Epithelial cell of esophagus (primary cell): ENCODE measurements around the gene HES3.

Experiments used
- DNase-seq: peaks from one replicate; pipeline ENCODE4 v3.0.0; 2010; ENCODE audit warnings: low read depth
- H3K4me3 ChIP-seq: 2 replicates; pipeline ENCODE4 v1.5.1; 2011; ENCODE audit warnings: mild to moderate bottlenecking, low read length, control low read depth
- CTCF ChIP-seq: IDR thresholded peaks from 2 replicates; pipeline ENCODE4 v1.5.1; 2011; ENCODE audit warnings: low read depth, mild to moderate bottlenecking, low read length, control low read depth, inconsistent platforms; ENCODE audit not compliant: insufficient read depth; ENCODE audit errors: missing control alignments

The HES3 gene

GRCh38 chr1:6243993-6244392 is at the start of gene HES3:
Gene HES3, plus strand, starts transcription at chr1:6244179. Its CDS starts 187 bp downstream, at chr1:6244366.
- TF ChIP-seq CTCF = no peak
- no peak for DNase-seq
- no peak within 1 kb of the TSS for H3K4me3 ChIP-seq

- peak overlapping the region; percentile 98 for H3K4me3 ChIP-seq
- TF ChIP-seq CTCF = no peak
- no peak for DNase-seq
Measured at GRCh38 chr1:6197746-6198427, 46.1 kb upstream of the HES3 start.

GRCh38 chr1:6198646-6199297 is 45.2 kb upstream of the HES3 start:
- no peak for DNase-seq
- TF ChIP-seq CTCF = no peak
- peak overlapping the region; percentile 98 for H3K4me3 ChIP-seq

GRCh38 chr1:6199298-6200187 is 44.4 kb upstream of the HES3 start, which contains the start of gene RPL22:
Gene RPL22, minus strand, starts transcription at chr1:6199595. Its CDS starts 22 bp downstream, at chr1:6199573.
- no peak for TF ChIP-seq CTCF

GRCh38 chr1:6200188-6200809 is 43.7 kb upstream of the HES3 start:
- peak overlapping the region; percentile 98 for H3K4me3 ChIP-seq
- no peak for DNase-seq
- TF ChIP-seq CTCF = no peak

More at GRCh38 chr1:6199298-6200187, 44.4 kb upstream of the HES3 start, which contains the start of gene RPL22:
- DNase-seq = peak; percentile 99
- H3K4me3 ChIP-seq = peak within 1 kb of the TSS; percentile 98

GRCh38 chr1:6202256-6202655 is 41.7 kb upstream of the HES3 start:
- H3K4me3 ChIP-seq = no peak overlapping the region
- TF ChIP-seq CTCF = no peak
- no peak for DNase-seq
